Esophagus squamous epithelium (tissue), 5 donors: ENCODE data around the gene GZMM. TPM values are rescaled to one million over a fixed set of nuclear protein-coding genes. Genes with fewer than 3 reads are reported as not detected.

ENCODE experiments used
- DNase-seq: peaks from one replicate; lab custom pipeline; 2025; lab: John Stamatoyannopoulos, UW
- H3K27ac ChIP-seq, 4 donors: fragments of 200-600 bp; sonication (generic); one replicate each; pipeline ENCODE4 v1.5.1; 2016 to 2019; ENCODE audit warnings: mild to moderate bottlenecking in 1 of 4
- H3K27me3 ChIP-seq, 4 donors: fragments of 200-600 bp; sonication (generic); 1 replicate in 3 of 4; 2 replicates in 1 of 4; pipeline versions ENCODE4 v1.5.1 to v1.6.0; 2017 to 2021; ENCODE audit warnings: antibody characterized with exemption in 1 of 4
- H3K36me3 ChIP-seq, 3 donors: fragments of 200-600 bp; sonication (generic); one replicate each; pipeline ENCODE4 v1.5.1; 2016 to 2019
- H3K4me1 ChIP-seq, 3 donors: fragments of 200-600 bp; sonication (generic); one replicate each; pipeline ENCODE4 v1.5.1; 2017 to 2019
- H3K4me3 ChIP-seq, 4 donors: fragments of 200-600 bp; sonication (generic); 1 replicate in 3 of 4; 2 replicates in 1 of 4; pipeline ENCODE4 v1.5.1; 2016 to 2019; ENCODE audit warnings: mild to moderate bottlenecking in 2 of 4, moderate library complexity in 1 of 4
- H3K9me3 ChIP-seq, 3 donors: fragments of 200-600 bp; sonication (generic); one replicate each; pipeline ENCODE4 v1.5.1; 2016 to 2019
- POLR2A ChIP-seq, 4 donors: fragments of 450-650 bp; IDR thresholded peaks; one replicate each; pipeline ENCODE4 v1.6.1; 2017; ENCODE audit warnings: antibody characterized with exemption in 4 of 4, mild to moderate bottlenecking in 4 of 4, moderate library complexity in 3 of 4
- WGBS, 2 donors: methylation state at CpG; one replicate each; pipeline ENCODE4 v1.1.5; 2018; 5-methylcytosine and 5-hydroxymethylcytosine counted together
- intact Hi-C: fragments of 100-400 bp; cut with DNase I; formaldehyde crosslinking; loops from one replicate; pipeline ENCODE4 v1.15.0; 2022
- total RNA-seq, 4 donors: library from RNA; depleted of rRNA; stranded (reverse); fragments of >200 nt; gene quantifications; one replicate each; pipeline ENCODE4 v1.1.0, GENCODE V29; 2016
- TF ChIP-seq, protein P1 (sequence below), 6 experiments: fragments of 450-650 bp in 4 of 6; fragments of 200-600 bp in 2 of 6; sonication (generic) in 2 of 6; IDR thresholded peaks; one replicate each; pipeline ENCODE4 v1.5.1; 2016 to 2019; ENCODE audit warnings: antibody characterized with exemption in 6 of 6, mild to moderate bottlenecking in 4 of 6, moderate library complexity in 4 of 6
- donor health status: DM: yes; HTN: yes; CAD: no.

Gene GZMM
- total RNA-seq, 4 donors from 2014 or later = 0.48 to 0.95 (median 0.57) TPM; not detected in 1

DNA sequence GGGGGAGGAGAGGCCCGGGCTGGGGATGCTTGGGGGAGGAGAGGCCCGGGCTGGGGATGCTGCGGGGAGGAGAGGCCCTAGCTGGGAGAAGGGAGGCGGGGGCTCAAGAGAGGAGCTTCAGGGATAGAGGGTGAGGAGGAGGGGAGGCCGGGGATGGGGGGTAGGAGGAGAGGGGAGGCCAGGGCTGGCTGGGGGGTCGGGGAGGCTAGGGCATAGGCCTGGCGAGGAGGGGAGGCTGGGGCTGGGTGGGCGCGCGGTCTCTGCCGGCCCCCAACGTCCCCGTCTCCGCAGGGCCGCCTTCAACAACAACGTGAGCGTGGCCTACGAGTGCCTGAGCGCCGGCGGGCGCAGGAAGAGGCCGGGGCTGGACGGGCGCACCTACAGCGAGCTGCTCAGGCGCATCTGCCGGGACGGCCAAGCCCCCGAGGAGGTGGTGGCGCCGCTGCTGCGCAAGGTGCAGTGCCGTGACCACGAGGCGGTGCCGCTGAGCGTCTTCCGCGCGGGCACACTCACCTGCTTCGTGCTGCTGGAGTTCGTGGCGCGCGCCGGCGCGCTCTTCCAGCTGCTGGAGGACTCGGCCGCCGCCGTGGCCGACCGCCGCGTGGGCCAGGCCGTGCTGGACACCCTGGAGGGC is 25.1 kb upstream of the GZMM start:
- Histone ChIP-seq H3K36me3 (peaks cover 0 to 7% (median 0%) of the 10 kb centered on the region in 3 donors), H3K27ac (no peak overlapping the region), H3K27me3 (no peaks in the 10 kb centered on the region), H3K4me1 (peaks cover 0 to 8% (median 5%) of the 10 kb centered on the region in 3 donors), H3K9me3 (no peaks in the 10 kb centered on the region), H3K4me3 (no peak overlapping the region)
- TF ChIP-seq, protein P1, sequence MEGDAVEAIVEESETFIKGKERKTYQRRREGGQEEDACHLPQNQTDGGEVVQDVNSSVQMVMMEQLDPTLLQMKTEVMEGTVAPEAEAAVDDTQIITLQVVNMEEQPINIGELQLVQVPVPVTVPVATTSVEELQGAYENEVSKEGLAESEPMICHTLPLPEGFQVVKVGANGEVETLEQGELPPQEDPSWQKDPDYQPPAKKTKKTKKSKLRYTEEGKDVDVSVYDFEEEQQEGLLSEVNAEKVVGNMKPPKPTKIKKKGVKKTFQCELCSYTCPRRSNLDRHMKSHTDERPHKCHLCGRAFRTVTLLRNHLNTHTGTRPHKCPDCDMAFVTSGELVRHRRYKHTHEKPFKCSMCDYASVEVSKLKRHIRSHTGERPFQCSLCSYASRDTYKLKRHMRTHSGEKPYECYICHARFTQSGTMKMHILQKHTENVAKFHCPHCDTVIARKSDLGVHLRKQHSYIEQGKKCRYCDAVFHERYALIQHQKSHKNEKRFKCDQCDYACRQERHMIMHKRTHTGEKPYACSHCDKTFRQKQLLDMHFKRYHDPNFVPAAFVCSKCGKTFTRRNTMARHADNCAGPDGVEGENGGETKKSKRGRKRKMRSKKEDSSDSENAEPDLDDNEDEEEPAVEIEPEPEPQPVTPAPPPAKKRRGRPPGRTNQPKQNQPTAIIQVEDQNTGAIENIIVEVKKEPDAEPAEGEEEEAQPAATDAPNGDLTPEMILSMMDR (IDR thresholded peaks at IDR 0.05) = peak in 1 of 6 experiments; percentile 21
- no peak for TF ChIP-seq POLR2A (IDR thresholded peaks at IDR 0.05)
- 9 to 27% methylated on average over 17 to 30 of the region's 58 CpGs for WGBS, 2 donors
- intact Hi-C loops = no loop called here
- DNase-seq = no peak

GRCh38 chr19:519449-519865 is 24.4 kb upstream of the GZMM start:
- intact Hi-C loops = no loop called here
- DNase-seq = no peak
- Histone ChIP-seq H3K4me1 (peaks cover 0 to 8% (median 5%) of the 10 kb centered on the region in 3 donors), H3K9me3 (no peaks in the 10 kb centered on the region), H3K4me3 (no peak overlapping the region), H3K36me3 (peaks cover 0 to 7% (median 0%) of the 10 kb centered on the region in 3 donors), H3K27me3 (no peaks in the 10 kb centered on the region), H3K27ac (no peak overlapping the region)
- WGBS, 2 donors = no CpG with 5 or more reads among the region's 45 CpGs
- no peak for TF ChIP-seq POLR2A (IDR thresholded peaks at IDR 0.05)
- TF ChIP-seq, protein P1 (IDR thresholded peaks at IDR 0.05) = no peak

- Histone ChIP-seq H3K9me3 (no peaks in the 10 kb centered on the region), H3K4me3 (no peak overlapping the region), H3K36me3 (peaks cover 0 to 7% (median 0%) of the 10 kb centered on the region in 3 donors), H3K4me1 (peaks cover 0 to 8% (median 5%) of the 10 kb centered on the region in 3 donors), H3K27me3 (peaks cover 0 to 23% (median 1%) of the 10 kb centered on the region in 4 donors), H3K27ac (no peak overlapping the region)
- DNase-seq = no peak
- TF ChIP-seq, protein P1 (IDR thresholded peaks at IDR 0.05) = no peak
- no peak for TF ChIP-seq POLR2A (IDR thresholded peaks at IDR 0.05)
- intact Hi-C loops = no loop called here
- WGBS, 2 donors = 91 to 98% methylated on average over 9 to 11 of the region's 12 CpGs
Measured at GRCh38 chr19:522726-523125, 21.1 kb upstream of the GZMM start.

DNA sequence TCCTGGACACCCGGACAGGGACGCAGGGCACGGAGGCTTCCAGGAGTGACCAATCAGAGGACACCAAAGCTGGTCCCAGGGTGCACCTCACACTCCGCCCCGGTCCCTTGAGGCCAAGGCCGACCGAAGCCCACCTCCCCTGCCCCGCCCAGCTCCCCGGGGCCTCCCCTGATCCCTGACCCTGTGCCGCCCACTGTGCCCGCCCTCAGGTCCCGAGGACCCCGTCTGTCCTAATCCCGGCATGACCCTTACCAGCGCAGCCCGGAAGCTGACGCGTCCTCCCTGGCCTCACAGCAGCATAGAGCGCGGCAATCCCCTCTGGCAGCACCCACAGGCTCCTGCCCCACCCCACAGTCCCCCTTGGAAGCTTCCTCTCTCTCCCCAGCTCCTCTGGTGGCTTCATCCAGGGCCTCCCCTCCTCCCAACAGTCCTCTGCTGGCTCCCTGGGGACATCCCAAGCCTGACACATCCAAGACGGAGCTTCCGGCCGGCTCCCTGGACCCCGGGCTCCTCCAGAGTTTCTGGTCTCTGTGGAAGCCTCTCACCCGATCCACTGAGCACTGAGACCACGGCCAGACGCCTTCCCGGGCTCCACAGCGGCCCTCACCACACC is 19.7 kb upstream of the GZMM start:
- Histone ChIP-seq H3K4me1 (peaks cover 0 to 2% (median 0%) of the 10 kb centered on the region in 3 donors), H3K4me3 (no peak overlapping the region), H3K27ac (no peak overlapping the region), H3K27me3 (peaks cover 0 to 23% (median 1%) of the 10 kb centered on the region in 4 donors), H3K36me3 (peaks cover 0 to 7% (median 0%) of the 10 kb centered on the region in 3 donors), H3K9me3 (no peaks in the 10 kb centered on the region)
- no peak for DNase-seq
- 54 to 57% methylated on average over 4 to 14 of the region's 29 CpGs for WGBS, 2 donors
- no peak for TF ChIP-seq POLR2A (IDR thresholded peaks at IDR 0.05)
- TF ChIP-seq, protein P1 (IDR thresholded peaks at IDR 0.05) = no peak
- intact Hi-C loops = no loop called here

GRCh38 chr19:525029-525428 is 18.8 kb upstream of the GZMM start:
- H3K36me3 ChIP-seq = peaks cover 0 to 2% (median 0%) of the 10 kb centered on the region in 3 donors
- WGBS, 2 donors = 49 to 67% methylated on average over 4 to 7 of the region's 18 CpGs
- H3K27ac ChIP-seq = no peak overlapping the region
- DNase-seq = no peak
- H3K4me1 ChIP-seq = no peaks in the 10 kb centered on the region
- H3K9me3 ChIP-seq = no peaks in the 10 kb centered on the region
- intact Hi-C loops = no loop called here
- H3K4me3 ChIP-seq = no peak overlapping the region
- peaks cover 0 to 23% (median 1%) of the 10 kb centered on the region in 4 donors for H3K27me3 ChIP-seq
- TF ChIP-seq POLR2A (IDR thresholded peaks at IDR 0.05) = no peak
- TF ChIP-seq, protein P1 (IDR thresholded peaks at IDR 0.05) = no peak
